ENCODE measurements around the gene ACADL.
"Not testable (repeated sequence)": the region's sequence is repeated elsewhere in the genome, so short reads cannot be mapped to it uniquely, and the experiment has no call there.

ACADL gene

DNA sequence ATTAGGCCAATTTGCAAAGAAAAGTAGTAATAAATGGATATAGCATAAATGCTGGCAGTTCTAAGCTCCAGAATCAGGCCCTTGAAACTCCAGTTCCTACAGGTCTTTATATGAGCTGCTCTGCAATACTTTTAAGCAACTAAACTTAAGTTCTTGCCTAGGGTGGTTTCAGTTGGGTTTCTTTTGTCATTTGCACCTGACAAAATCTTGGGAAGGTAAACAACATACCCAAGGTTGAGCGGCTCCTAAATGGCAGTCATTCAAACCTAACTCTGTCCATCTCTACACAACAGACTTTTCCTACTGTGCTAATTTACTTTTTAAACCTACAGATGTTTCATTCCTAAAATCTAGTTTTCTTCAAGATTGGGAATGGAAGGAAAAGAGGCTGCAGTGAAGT lies 44.8 kb downstream of the ACADL start:
- POLR2A ChIA-PET = no interaction called here

DNA sequence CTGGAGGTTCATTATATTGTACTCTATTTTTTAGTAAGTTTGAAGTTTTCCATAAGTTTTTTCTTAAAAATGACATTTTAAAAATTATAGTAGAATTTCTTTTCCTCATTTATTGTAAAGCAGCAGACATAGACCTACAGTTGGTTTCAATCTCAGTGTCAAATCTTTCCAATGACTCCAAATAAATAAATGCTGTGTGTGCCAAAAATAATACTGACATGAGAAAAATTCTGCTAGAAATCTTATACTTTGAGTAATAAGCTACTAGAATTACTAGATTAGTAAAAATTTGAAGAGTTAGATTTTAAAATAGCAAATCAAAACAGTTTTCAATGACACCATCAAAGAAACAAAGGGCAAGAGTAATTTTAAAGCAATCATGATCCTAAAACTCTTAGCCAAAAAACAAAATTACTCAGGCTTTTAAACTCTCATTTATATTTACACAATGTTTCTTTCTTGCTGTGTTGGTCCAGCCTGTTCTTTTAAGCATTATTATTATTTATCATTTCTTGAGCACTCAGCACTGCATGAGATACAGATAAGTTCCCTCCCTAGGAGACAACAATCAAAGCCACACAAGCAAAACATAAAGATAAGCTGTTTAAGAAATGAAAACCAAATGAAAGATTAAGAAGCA lies 45.8 kb downstream of the ACADL start:
- Histone ChIP-seq H3K27ac (ENCODE audit: insufficient read depth in 1 of 2, low read depth in 1 of 2, low read length in 2 of 2, poor library complexity in 1 of 2, severe bottlenecking in 2 of 2) (no peak overlapping the region), H3K9me3 (ENCODE audit: control extremely low read depth in 1 of 5, control insufficient read depth in 4 of 5, insufficient read depth in 2 of 5, low read depth in 1 of 5, low read length in 4 of 5) (peaks cover 0 to 5% (median 0%) of the 10 kb centered on the region in 5 experiments), H3K4me1 (ENCODE audit: control extremely low read depth in 1 of 4, control insufficient read depth in 4 of 4, insufficient read depth in 4 of 4, low read length in 3 of 4) (no peaks in the 10 kb centered on the region), H3K4me3 (ENCODE audit: control insufficient read depth in 1 of 7, extremely low read depth in 1 of 7, insufficient read depth in 4 of 7, low read depth in 2 of 7, low read length in 6 of 7) (no peak overlapping the region), H3K36me3 (ENCODE audit: control insufficient read depth in 4 of 4, insufficient read depth in 4 of 4, low read length in 3 of 4) (no peaks in the 10 kb centered on the region), H3K27me3 (replicated peaks in 2 of 5; ENCODE audit: control insufficient read depth in 4 of 5, insufficient read depth in 5 of 5, low read length in 4 of 5) (no peaks in the 10 kb centered on the region)
- POLR2A ChIA-PET = no interaction called here
- DNase-seq = no peak
- CTCF ChIA-PET = interaction anchor here (0.9 kb wide), 1 partner anchor 17 kb away, joined by 3 read pairs; no protein-coding TSS in a partner anchor

More for the DNA sequence above, 44.8 kb downstream of the ACADL start:
- H3K4me3 ChIP-seq (ENCODE audit: control insufficient read depth in 1 of 7, extremely low read depth in 1 of 7, insufficient read depth in 4 of 7, low read depth in 2 of 7, low read length in 6 of 7) = no peak overlapping the region
- no CpG with 5 or more reads among the region's 1 CpG for WGBS (ENCODE audit: insufficient coverage)
- no peak for DNase-seq
- H3K4me1 ChIP-seq (ENCODE audit: control extremely low read depth in 1 of 4, control insufficient read depth in 4 of 4, insufficient read depth in 4 of 4, low read length in 3 of 4) = no peaks in the 10 kb centered on the region
- peaks cover 0 to 9% (median 3%) of the 10 kb centered on the region in 5 experiments for H3K9me3 ChIP-seq (ENCODE audit: control extremely low read depth in 1 of 5, control insufficient read depth in 4 of 5, insufficient read depth in 2 of 5, low read depth in 1 of 5, low read length in 4 of 5)
- no peaks in the 10 kb centered on the region for H3K27me3 ChIP-seq (replicated peaks in 2 of 5; ENCODE audit: control insufficient read depth in 4 of 5, insufficient read depth in 5 of 5, low read length in 4 of 5)
- CTCF ChIA-PET = no interaction called here
- H3K36me3 ChIP-seq (ENCODE audit: control insufficient read depth in 4 of 4, insufficient read depth in 4 of 4, low read length in 3 of 4) = no peaks in the 10 kb centered on the region
- no peak overlapping the region for H3K27ac ChIP-seq (ENCODE audit: insufficient read depth in 1 of 2, low read depth in 1 of 2, low read length in 2 of 2, poor library complexity in 1 of 2, severe bottlenecking in 2 of 2)

DNA sequence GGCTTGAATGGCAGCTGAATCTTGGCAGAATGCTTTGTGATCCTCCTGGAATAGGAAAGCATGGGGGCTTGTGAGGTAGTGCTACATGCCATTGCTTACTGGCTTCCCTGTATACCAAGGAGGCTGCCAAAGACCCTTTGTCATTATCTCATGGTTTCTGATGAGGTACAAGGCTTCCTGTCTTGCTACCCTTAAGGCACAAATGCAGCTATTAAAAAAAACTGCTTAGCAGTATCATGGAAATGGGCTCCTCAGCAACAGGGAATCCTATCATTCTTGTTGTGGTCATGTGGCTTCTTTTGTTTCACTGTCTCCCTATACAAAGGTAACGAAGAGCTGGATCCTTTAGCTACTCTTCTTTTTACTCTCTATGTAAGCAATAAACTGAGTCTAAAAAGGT lies 47.5 kb downstream of the ACADL start:
- no peak overlapping the region for H3K4me3 ChIP-seq (ENCODE audit: control insufficient read depth in 1 of 7, extremely low read depth in 1 of 7, insufficient read depth in 4 of 7, low read depth in 2 of 7, low read length in 6 of 7)
- no peaks in the 10 kb centered on the region for H3K9me3 ChIP-seq (ENCODE audit: control extremely low read depth in 1 of 5, control insufficient read depth in 4 of 5, insufficient read depth in 2 of 5, low read depth in 1 of 5, low read length in 4 of 5)
- H3K4me1 ChIP-seq (ENCODE audit: control extremely low read depth in 1 of 4, control insufficient read depth in 4 of 4, insufficient read depth in 4 of 4, low read length in 3 of 4) = no peaks in the 10 kb centered on the region
- H3K27me3 ChIP-seq (replicated peaks in 2 of 5; ENCODE audit: control insufficient read depth in 4 of 5, insufficient read depth in 5 of 5, low read length in 4 of 5) = no peaks in the 10 kb centered on the region
- no peaks in the 10 kb centered on the region for H3K36me3 ChIP-seq (ENCODE audit: control insufficient read depth in 4 of 4, insufficient read depth in 4 of 4, low read length in 3 of 4)
- ChIA-PET CTCF (interaction anchor here (0.6 to 1.5 kb wide), 5 partner anchors 10 to 1913 kb away, joined by 3 to 5 read pairs (median 3); no protein-coding TSS in a partner anchor), POLR2A (interaction anchor here (0.6 kb wide), 1 partner anchor 101 kb away, joined by 4 read pairs; no protein-coding TSS in a partner anchor)
- no CpG with 5 or more reads among the region's 1 CpG for WGBS (ENCODE audit: insufficient coverage)
- H3K27ac ChIP-seq (ENCODE audit: insufficient read depth in 1 of 2, low read depth in 1 of 2, low read length in 2 of 2, poor library complexity in 1 of 2, severe bottlenecking in 2 of 2) = no peak overlapping the region
- no peak for DNase-seq

DNA sequence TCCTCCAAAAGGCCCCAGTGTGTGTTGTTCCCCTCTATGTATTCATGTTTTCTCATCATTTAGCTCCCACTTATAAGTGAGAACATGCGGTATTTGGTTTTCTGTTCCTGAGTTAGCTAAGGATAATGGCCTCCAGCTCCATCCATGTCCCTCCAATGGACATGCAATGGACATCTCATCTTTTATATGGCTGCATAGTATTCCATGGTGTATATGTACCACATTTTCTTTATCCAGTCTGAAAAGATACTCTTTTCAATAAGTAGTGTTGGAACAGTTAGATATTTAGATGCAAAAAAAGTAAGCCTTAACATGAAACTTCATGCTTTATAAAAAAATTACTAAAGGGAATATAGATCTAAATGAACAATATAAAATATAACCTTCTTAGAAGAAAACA lies 48.1 kb downstream of the ACADL start:
- H3K9me3 ChIP-seq (ENCODE audit: control extremely low read depth in 1 of 5, control insufficient read depth in 4 of 5, insufficient read depth in 2 of 5, low read depth in 1 of 5, low read length in 4 of 5); DNase-seq; H3K4me3 ChIP-seq (ENCODE audit: control insufficient read depth in 1 of 7, extremely low read depth in 1 of 7, insufficient read depth in 4 of 7, low read depth in 2 of 7, low read length in 6 of 7); H3K27ac ChIP-seq (ENCODE audit: insufficient read depth in 1 of 2, low read depth in 1 of 2, low read length in 2 of 2, poor library complexity in 1 of 2, severe bottlenecking in 2 of 2); POLR2A ChIA-PET; H3K4me1 ChIP-seq (ENCODE audit: control extremely low read depth in 1 of 4, control insufficient read depth in 4 of 4, insufficient read depth in 4 of 4, low read length in 3 of 4); H3K27me3 ChIP-seq (replicated peaks in 2 of 5; ENCODE audit: control insufficient read depth in 4 of 5, insufficient read depth in 5 of 5, low read length in 4 of 5); H3K36me3 ChIP-seq (ENCODE audit: control insufficient read depth in 4 of 4, insufficient read depth in 4 of 4, low read length in 3 of 4): not testable (repeated sequence)
- WGBS (ENCODE audit: insufficient coverage) = no CpG with 5 or more reads among the region's 1 CpG
- CTCF ChIA-PET = interaction anchor here (0.9 to 1.5 kb wide), 3 partner anchors 11 to 109 kb away, joined by 3 to 5 read pairs (median 5); no protein-coding TSS in a partner anchor

DNA sequence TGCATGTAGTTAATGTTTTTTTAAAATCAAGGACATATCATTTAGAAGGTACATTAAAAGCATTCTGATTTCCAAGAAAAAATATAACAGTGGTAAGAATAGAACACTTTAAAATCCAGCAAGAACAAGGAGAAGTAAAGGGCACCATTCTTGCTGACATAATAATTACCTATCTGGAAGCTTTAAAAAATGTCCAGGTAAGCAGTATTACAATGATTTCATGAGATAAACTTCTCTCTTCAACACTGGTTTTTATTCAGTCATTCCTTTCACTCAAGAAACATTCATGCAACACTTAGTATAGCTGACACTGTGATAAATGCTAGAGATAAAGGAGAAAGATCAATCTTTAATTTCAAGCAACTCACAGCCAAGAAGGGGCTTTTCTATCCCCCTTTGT lies 51.2 kb downstream of the ACADL start:
- Histone ChIP-seq H3K4me3 (ENCODE audit: control insufficient read depth in 1 of 7, extremely low read depth in 1 of 7, insufficient read depth in 4 of 7, low read depth in 2 of 7, low read length in 6 of 7) (no peak overlapping the region), H3K36me3 (ENCODE audit: control insufficient read depth in 4 of 4, insufficient read depth in 4 of 4, low read length in 3 of 4) (no peaks in the 10 kb centered on the region), H3K27ac (ENCODE audit: insufficient read depth in 1 of 2, low read depth in 1 of 2, low read length in 2 of 2, poor library complexity in 1 of 2, severe bottlenecking in 2 of 2) (no peak overlapping the region), H3K27me3 (replicated peaks in 2 of 5; ENCODE audit: control insufficient read depth in 4 of 5, insufficient read depth in 5 of 5, low read length in 4 of 5) (no peaks in the 10 kb centered on the region), H3K9me3 (ENCODE audit: control extremely low read depth in 1 of 5, control insufficient read depth in 4 of 5, insufficient read depth in 2 of 5, low read depth in 1 of 5, low read length in 4 of 5) (no peaks in the 10 kb centered on the region), H3K4me1 (ENCODE audit: control extremely low read depth in 1 of 4, control insufficient read depth in 4 of 4, insufficient read depth in 4 of 4, low read length in 3 of 4) (peaks cover 5 to 20% (median 15%) of the 10 kb centered on the region in 4 experiments)
- CTCF ChIA-PET = interaction anchor here (1.1 to 1.8 kb wide), 2 partner anchors 12 to 13 kb away, joined by 3 to 8 read pairs; no protein-coding TSS in a partner anchor
- POLR2A ChIA-PET = no interaction called here
- no peak for DNase-seq

DNA sequence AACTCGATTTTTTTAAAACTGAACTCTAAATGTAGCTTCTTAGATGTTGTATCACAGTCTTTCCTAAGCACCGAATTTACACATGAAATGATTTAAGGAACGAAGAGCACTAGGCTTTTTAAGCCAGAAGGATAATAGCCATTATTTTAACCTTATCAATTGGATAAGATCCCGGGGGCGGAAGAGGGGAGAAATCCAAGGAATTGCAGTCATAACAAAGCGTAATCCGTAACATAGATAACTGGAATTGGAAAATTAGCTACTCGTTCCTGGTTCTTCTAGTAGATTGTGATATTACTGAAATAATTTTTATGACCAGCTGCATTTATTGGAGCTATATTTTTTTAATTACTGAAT lies 53.0 kb downstream of the ACADL start:
- no peaks in the 10 kb centered on the region for H3K36me3 ChIP-seq (ENCODE audit: control insufficient read depth in 4 of 4, insufficient read depth in 4 of 4, low read length in 3 of 4)
- H3K9me3 ChIP-seq (ENCODE audit: control extremely low read depth in 1 of 5, control insufficient read depth in 4 of 5, insufficient read depth in 2 of 5, low read depth in 1 of 5, low read length in 4 of 5) = no peaks in the 10 kb centered on the region
- no peaks in the 10 kb centered on the region for H3K27me3 ChIP-seq (replicated peaks in 2 of 5; ENCODE audit: control insufficient read depth in 4 of 5, insufficient read depth in 5 of 5, low read length in 4 of 5)
- peaks cover 10 to 33% (median 26%) of the 10 kb centered on the region in 4 experiments for H3K4me1 ChIP-seq (ENCODE audit: control extremely low read depth in 1 of 4, control insufficient read depth in 4 of 4, insufficient read depth in 4 of 4, low read length in 3 of 4)
- 33% methylated on average over 5 of the region's 8 CpGs for WGBS (ENCODE audit: insufficient coverage)
- H3K4me3 ChIP-seq (ENCODE audit: control insufficient read depth in 1 of 7, extremely low read depth in 1 of 7, insufficient read depth in 4 of 7, low read depth in 2 of 7, low read length in 6 of 7) = peak overlapping the region; percentile 58 to 99 (median 92)
- H3K27ac ChIP-seq (ENCODE audit: insufficient read depth in 1 of 2, low read depth in 1 of 2, low read length in 2 of 2, poor library complexity in 1 of 2, severe bottlenecking in 2 of 2) = peak overlapping the region in 1 of 2 experiments; percentile 83
- DNase-seq = no peak
- POLR2A ChIA-PET = no interaction called here
- CTCF ChIA-PET = interaction anchor here (1.0 to 1.1 kb wide), 3 partner anchors 24 to 181 kb away, joined by 3 to 4 read pairs (median 3); no protein-coding TSS in a partner anchor
